Measurements from ENCODE around the gene ZNF611.

- TF ChIP-seq CTCF (IDR thresholded peaks at IDR 0.05) (no peak), POLR2A (IDR thresholded peaks at IDR 0.05; ENCODE audit: low read depth) (no peak), EP300 (IDR thresholded peaks at IDR 0.05) (no peak)
These were observed 72.2 kb downstream of the ZNF611 start for GRCh38 chr19:52662631-52663030.

All from esophagus muscularis mucosa (tissue), 4 donors.